WTC11 (cell line): ENCODE results near the gene ZFP90. TPM values are rescaled to one million over a fixed set of nuclear protein-coding genes. Genes with fewer than 3 reads are reported as not detected.
A peak's percentile ranks its signal among the peaks of the same experiment; 100 is the strongest.

Experiments used
- ATAC-seq: fragments of 200-7000 bp; cut with Tn5 transposase; 2 replicates; pipeline ENCODE4 v1.10.0; 2021; ENCODE audit warnings: mild to moderate bottlenecking, moderate library complexity
- CTCF ChIA-PET: fragments of 300-600 bp; sonication (Branson Sonifier 250); formaldehyde crosslinking; loops from one replicate; lab custom pipeline; 2021; ENCODE audit warnings: antibody characterized with exemption; lab: Charles Lee
- POLR2A ChIA-PET: fragments of 350-600 bp; sonication (Branson Sonifier 250); formaldehyde crosslinking; loops from one replicate; lab custom pipeline; 2021; ENCODE audit warnings: antibody characterized with exemption; lab: Charles Lee
- DNase-seq: peaks from one replicate; pipeline ENCODE4 v3.0.0; 2021; ENCODE audit warnings: low spot score
- H3K27ac Mint-ChIP-seq: 2 replicates; pipeline ENCODE4 v1.8.0; 2021; ENCODE audit warnings: mixed read lengths
- H3K27me3 Mint-ChIP-seq: 2 replicates; pipeline ENCODE4 v1.8.0; 2021; ENCODE audit warnings: low read depth, mild to moderate bottlenecking, moderate library complexity, mixed read lengths
- H3K36me3 Mint-ChIP-seq: 2 replicates; pipeline ENCODE4 v1.8.0; 2021; ENCODE audit warnings: mixed read lengths
- H3K4me1 Mint-ChIP-seq: 2 replicates; pipeline ENCODE4 v1.8.0; 2022; ENCODE audit warnings: mixed read lengths
- H3K4me3 Mint-ChIP-seq: 2 replicates; pipeline ENCODE4 v1.8.0; 2021; ENCODE audit warnings: mild to moderate bottlenecking, moderate library complexity, mixed read lengths
- H3K9me3 Mint-ChIP-seq: 2 replicates; pipeline ENCODE4 v1.8.0; 2021; ENCODE audit warnings: mixed read lengths
- ESRRA ChIP-seq: sonication (generic); formaldehyde crosslinking; IDR thresholded peaks from 2 replicates; pipeline ENCODE4 v1.8.1; 2022; ENCODE audit warnings: mild to moderate bottlenecking, missing genetic modification reagents, borderline replicate concordance
- ETV6 ChIP-seq: sonication (generic); formaldehyde crosslinking; IDR thresholded peaks from 2 replicates; pipeline ENCODE4 v1.8.1; 2022; ENCODE audit warnings: mild to moderate bottlenecking, missing genetic modification reagents
- FOXK1 ChIP-seq: sonication (generic); formaldehyde crosslinking; IDR thresholded peaks from 2 replicates; pipeline ENCODE4 v1.8.0; 2022; ENCODE audit warnings: mild to moderate bottlenecking, moderate library complexity, missing genetic modification reagents
- NR2C2 ChIP-seq: sonication (generic); formaldehyde crosslinking; IDR thresholded peaks from 2 replicates; pipeline ENCODE4 v1.8.0; 2022; ENCODE audit warnings: mild to moderate bottlenecking, missing genetic modification reagents
- SMAD4 ChIP-seq: sonication (generic); formaldehyde crosslinking; IDR thresholded peaks from 2 replicates; pipeline ENCODE4 v1.8.0; 2022; ENCODE audit warnings: mild to moderate bottlenecking, missing genetic modification reagents
- ZNF219 ChIP-seq: sonication (generic); formaldehyde crosslinking; IDR thresholded peaks from 2 replicates; pipeline ENCODE4 v1.8.0; 2023; ENCODE audit warnings: missing genetic modification reagents, mild to moderate bottlenecking, borderline replicate concordance
- ZNF263 ChIP-seq: sonication (generic); formaldehyde crosslinking; IDR thresholded peaks from 2 replicates; pipeline ENCODE4 v1.8.1; 2022; ENCODE audit warnings: low read depth, mild to moderate bottlenecking, moderate library complexity, missing genetic modification reagents
- total RNA-seq: library from RNA; stranded (reverse); gene quantifications from 3 replicates; pipeline ENCODE4 v1.2.3, GENCODE V29; 2021
- TF ChIP-seq, protein P1 (sequence below): fragments of 250-450 bp; sonication (Bioruptor Pico); IDR thresholded peaks from 2 replicates; pipeline ENCODE4 v1.9.0; 2021; ENCODE audit warnings: moderate library complexity, mild to moderate bottlenecking, inconsistent platforms, borderline replicate concordance
- TF ChIP-seq, protein P2 (sequence below): sonication (generic); formaldehyde crosslinking; IDR thresholded peaks from 2 replicates; pipeline ENCODE4 v1.8.1; 2022; ENCODE audit warnings: mild to moderate bottlenecking, missing genetic modification reagents, moderate library complexity, borderline replicate concordance
- TF ChIP-seq, protein P3 (sequence below): sonication (generic); formaldehyde crosslinking; conservative IDR thresholded peaks from 2 replicates; pipeline ENCODE4 v1.8.1; 2022; ENCODE audit warnings: mild to moderate bottlenecking, missing genetic modification reagents
- TF ChIP-seq, protein P4 (sequence below): sonication (generic); formaldehyde crosslinking; IDR thresholded peaks from 2 replicates; pipeline ENCODE4 v1.8.1; 2022; ENCODE audit warnings: low read depth, missing genetic modification reagents, borderline replicate concordance
- TF ChIP-seq, protein P5 (sequence below): sonication (generic); formaldehyde crosslinking; IDR thresholded peaks from 2 replicates; pipeline ENCODE4 v1.8.1; 2023; ENCODE audit warnings: mild to moderate bottlenecking, missing genetic modification reagents, moderate library complexity
- TF ChIP-seq, protein P6 (sequence below): sonication (generic); formaldehyde crosslinking; IDR thresholded peaks from 2 replicates; pipeline ENCODE4 v1.8.1; 2023; ENCODE audit warnings: mild to moderate bottlenecking, missing genetic modification reagents, borderline replicate concordance
- TF ChIP-seq, protein P7 (sequence below): sonication (generic); formaldehyde crosslinking; IDR thresholded peaks from 2 replicates; pipeline ENCODE4 v1.8.0; 2023; ENCODE audit warnings: mild to moderate bottlenecking, missing genetic modification reagents

ZFP90 gene
- total RNA-seq, 1 experiment from 2014 or later, result 21.7 TPM

DNA sequence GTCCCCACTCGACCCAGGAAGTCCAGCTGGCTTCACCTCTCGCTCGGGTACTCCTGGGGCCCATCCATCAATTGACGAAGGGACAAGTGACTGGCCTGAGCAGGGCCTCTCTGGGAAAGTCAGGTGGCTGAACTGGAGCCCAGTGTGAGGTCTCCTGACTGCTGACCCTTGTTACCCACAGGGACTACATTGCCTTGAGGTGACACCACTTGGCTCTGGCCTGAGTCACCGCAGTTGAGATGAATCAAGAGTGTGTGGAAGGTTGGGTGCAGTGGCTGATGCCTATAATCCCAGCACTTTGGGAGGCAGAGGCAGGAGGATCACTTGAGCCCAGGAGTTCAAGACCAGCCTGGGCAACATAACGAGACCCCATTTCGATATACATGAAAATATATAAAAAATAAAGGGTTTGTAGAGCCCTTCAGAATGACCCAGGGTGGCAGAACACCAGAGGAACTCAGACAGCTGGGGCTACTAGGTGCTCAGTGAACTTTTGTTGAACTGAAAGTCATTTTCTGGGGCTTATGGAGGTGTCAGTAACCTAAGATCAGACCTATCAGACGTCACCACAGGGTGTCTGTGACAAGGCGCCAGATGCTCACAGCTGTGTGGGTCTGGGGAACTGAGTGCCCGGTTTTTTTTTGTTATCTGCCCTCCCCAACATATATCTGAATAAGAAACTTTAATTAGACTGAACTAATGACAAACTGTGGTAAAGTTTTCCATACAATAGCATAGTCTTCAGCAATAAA lies 14.8 kb upstream of the ZFP90 start (continued):
- TF ChIP-seq, protein P1, sequence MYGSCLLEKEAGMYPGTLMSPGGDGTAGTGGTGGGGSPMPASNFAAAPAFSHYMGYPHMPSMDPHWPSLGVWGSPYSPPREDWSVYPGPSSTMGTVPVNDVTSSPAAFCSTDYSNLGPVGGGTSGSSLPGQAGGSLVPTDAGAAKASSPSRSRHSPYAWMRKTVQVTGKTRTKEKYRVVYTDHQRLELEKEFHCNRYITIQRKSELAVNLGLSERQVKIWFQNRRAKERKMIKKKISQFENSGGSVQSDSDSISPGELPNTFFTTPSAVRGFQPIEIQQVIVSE (CRISPR knock-in tag), result no peak
- TF ChIP-seq ZNF263 (CRISPR knock-in tag) (no peak), SMAD4 (CRISPR knock-in tag) (no peak), ETV6 (no peak)
- TF ChIP-seq, protein P2, sequence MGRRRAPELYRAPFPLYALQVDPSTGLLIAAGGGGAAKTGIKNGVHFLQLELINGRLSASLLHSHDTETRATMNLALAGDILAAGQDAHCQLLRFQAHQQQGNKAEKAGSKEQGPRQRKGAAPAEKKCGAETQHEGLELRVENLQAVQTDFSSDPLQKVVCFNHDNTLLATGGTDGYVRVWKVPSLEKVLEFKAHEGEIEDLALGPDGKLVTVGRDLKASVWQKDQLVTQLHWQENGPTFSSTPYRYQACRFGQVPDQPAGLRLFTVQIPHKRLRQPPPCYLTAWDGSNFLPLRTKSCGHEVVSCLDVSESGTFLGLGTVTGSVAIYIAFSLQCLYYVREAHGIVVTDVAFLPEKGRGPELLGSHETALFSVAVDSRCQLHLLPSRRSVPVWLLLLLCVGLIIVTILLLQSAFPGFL (CRISPR knock-in tag), result no peak
- TF ChIP-seq, protein P3, sequence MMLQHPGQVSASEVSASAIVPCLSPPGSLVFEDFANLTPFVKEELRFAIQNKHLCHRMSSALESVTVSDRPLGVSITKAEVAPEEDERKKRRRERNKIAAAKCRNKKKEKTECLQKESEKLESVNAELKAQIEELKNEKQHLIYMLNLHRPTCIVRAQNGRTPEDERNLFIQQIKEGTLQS (CRISPR knock-in tag), result no peak
- TF ChIP-seq, protein P4, sequence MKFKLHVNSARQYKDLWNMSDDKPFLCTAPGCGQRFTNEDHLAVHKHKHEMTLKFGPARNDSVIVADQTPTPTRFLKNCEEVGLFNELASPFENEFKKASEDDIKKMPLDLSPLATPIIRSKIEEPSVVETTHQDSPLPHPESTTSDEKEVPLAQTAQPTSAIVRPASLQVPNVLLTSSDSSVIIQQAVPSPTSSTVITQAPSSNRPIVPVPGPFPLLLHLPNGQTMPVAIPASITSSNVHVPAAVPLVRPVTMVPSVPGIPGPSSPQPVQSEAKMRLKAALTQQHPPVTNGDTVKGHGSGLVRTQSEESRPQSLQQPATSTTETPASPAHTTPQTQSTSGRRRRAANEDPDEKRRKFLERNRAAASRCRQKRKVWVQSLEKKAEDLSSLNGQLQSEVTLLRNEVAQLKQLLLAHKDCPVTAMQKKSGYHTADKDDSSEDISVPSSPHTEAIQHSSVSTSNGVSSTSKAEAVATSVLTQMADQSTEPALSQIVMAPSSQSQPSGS (CRISPR knock-in tag), result no peak

DNA sequence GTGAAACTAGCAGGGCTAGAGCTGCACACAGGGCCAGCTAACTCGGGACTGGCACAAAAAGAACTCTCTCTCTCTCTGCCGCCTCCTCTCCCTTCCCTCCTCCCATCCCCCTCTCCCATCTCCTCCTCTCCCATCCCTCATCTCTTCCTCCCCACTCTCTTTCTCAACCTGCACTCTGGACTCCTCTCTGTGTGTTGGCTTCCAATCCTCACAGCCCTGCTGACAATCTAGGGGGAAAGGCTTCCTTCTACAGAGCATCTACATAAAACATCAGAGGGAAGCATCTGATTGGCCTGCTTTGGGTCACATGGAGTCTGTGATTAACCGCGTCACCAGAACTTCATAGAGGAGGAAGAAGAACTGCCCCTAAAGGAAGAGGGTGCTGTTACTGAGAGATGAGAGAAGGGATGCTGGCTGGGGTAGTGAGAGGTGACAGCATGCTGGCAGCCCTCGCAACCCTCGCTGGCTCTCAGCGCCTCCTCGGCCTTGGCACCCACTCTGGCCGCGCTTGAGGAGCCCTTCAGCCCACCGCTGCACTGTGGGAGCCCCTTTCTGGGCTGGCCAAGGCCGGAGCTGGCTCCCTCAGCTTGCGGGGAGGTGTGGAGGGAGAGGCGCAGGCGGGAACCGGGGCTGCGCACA lies 12.8 kb upstream of the ZFP90 start:
- Mint-ChIP-seq H3K9me3 (peaks cover 15% of the 10 kb centered on the region), H3K27me3 (peaks cover 39% of the 10 kb centered on the region), H3K4me1 (peaks cover 15% of the 10 kb centered on the region), H3K27ac (no peak overlapping the region), H3K4me3 (no peak overlapping the region), H3K36me3 (no peaks in the 10 kb centered on the region)
- DNase-seq (no peak), ATAC-seq (no peak)
- POLR2A ChIA-PET, result no interaction called here
- TF ChIP-seq FOXK1 (CRISPR knock-in tag) (no peak), NR2C2 (CRISPR knock-in tag) (no peak), ZNF219 (CRISPR knock-in tag) (no peak), ESRRA (CRISPR knock-in tag) (0 out of 2 replicates have a peak, but pooled peaks have one; percentile 28)
- TF ChIP-seq, protein P5, sequence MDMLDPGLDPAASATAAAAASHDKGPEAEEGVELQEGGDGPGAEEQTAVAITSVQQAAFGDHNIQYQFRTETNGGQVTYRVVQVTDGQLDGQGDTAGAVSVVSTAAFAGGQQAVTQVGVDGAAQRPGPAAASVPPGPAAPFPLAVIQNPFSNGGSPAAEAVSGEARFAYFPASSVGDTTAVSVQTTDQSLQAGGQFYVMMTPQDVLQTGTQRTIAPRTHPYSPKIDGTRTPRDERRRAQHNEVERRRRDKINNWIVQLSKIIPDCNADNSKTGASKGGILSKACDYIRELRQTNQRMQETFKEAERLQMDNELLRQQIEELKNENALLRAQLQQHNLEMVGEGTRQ (CRISPR knock-in tag), result peak; percentile 56; the same call in 1 of the 2 replicates
- TF ChIP-seq, protein P6, sequence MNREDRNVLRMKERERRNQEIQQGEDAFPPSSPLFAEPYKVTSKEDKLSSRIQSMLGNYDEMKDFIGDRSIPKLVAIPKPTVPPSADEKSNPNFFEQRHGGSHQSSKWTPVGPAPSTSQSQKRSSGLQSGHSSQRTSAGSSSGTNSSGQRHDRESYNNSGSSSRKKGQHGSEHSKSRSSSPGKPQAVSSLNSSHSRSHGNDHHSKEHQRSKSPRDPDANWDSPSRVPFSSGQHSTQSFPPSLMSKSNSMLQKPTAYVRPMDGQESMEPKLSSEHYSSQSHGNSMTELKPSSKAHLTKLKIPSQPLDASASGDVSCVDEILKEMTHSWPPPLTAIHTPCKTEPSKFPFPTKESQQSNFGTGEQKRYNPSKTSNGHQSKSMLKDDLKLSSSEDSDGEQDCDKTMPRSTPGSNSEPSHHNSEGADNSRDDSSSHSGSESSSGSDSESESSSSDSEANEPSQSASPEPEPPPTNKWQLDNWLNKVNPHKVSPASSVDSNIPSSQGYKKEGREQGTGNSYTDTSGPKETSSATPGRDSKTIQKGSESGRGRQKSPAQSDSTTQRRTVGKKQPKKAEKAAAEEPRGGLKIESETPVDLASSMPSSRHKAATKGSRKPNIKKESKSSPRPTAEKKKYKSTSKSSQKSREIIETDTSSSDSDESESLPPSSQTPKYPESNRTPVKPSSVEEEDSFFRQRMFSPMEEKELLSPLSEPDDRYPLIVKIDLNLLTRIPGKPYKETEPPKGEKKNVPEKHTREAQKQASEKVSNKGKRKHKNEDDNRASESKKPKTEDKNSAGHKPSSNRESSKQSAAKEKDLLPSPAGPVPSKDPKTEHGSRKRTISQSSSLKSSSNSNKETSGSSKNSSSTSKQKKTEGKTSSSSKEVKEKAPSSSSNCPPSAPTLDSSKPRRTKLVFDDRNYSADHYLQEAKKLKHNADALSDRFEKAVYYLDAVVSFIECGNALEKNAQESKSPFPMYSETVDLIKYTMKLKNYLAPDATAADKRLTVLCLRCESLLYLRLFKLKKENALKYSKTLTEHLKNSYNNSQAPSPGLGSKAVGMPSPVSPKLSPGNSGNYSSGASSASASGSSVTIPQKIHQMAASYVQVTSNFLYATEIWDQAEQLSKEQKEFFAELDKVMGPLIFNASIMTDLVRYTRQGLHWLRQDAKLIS (CRISPR knock-in tag), result no peak
- TF ChIP-seq, protein P7, sequence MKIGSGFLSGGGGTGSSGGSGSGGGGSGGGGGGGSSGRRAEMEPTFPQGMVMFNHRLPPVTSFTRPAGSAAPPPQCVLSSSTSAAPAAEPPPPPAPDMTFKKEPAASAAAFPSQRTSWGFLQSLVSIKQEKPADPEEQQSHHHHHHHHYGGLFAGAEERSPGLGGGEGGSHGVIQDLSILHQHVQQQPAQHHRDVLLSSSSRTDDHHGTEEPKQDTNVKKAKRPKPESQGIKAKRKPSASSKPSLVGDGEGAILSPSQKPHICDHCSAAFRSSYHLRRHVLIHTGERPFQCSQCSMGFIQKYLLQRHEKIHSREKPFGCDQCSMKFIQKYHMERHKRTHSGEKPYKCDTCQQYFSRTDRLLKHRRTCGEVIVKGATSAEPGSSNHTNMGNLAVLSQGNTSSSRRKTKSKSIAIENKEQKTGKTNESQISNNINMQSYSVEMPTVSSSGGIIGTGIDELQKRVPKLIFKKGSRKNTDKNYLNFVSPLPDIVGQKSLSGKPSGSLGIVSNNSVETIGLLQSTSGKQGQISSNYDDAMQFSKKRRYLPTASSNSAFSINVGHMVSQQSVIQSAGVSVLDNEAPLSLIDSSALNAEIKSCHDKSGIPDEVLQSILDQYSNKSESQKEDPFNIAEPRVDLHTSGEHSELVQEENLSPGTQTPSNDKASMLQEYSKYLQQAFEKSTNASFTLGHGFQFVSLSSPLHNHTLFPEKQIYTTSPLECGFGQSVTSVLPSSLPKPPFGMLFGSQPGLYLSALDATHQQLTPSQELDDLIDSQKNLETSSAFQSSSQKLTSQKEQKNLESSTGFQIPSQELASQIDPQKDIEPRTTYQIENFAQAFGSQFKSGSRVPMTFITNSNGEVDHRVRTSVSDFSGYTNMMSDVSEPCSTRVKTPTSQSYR (CRISPR knock-in tag), result no peak
- CTCF ChIA-PET, result interaction anchor here (1.3 to 2.0 kb wide), 3 partner anchors 16 to 162 kb away, joined by 3 to 6 read pairs (median 5); no protein-coding TSS in a partner anchor
